Trophoblast cell (in vitro differentiated cells and primary cell): ENCODE measurements around the gene TLE3.

Experiments used
- DNase-seq, 2 donors: peaks; one replicate each; pipeline ENCODE4 v3.0.0-alpha.2; 2016
- H2AFZ ChIP-seq: 2 replicates; pipeline ENCODE4 v1.6.1; 2013; ENCODE audit warnings: low read length, moderate library complexity, mild to moderate bottlenecking; ENCODE audit not compliant: insufficient read depth, poor library complexity
- H2AK5ac ChIP-seq: 2 replicates; pipeline ENCODE4 v1.6.1; 2013; ENCODE audit warnings: mild to moderate bottlenecking, low read length
- H2BK120ac ChIP-seq: 2 replicates; pipeline ENCODE4 v1.6.1; 2013; ENCODE audit warnings: low read length, mild to moderate bottlenecking, moderate library complexity; ENCODE audit not compliant: insufficient read depth, poor library complexity
- H2BK12ac ChIP-seq: 2 replicates; pipeline ENCODE4 v1.6.1; 2013; ENCODE audit warnings: mild to moderate bottlenecking, low read length, moderate library complexity
- H2BK5ac ChIP-seq: 2 replicates; pipeline ENCODE4 v1.6.1; 2013; ENCODE audit warnings: low read length, low read depth, moderate library complexity, mild to moderate bottlenecking; ENCODE audit not compliant: poor library complexity
- H3K14ac ChIP-seq: 2 replicates; pipeline ENCODE4 v1.6.1; 2013; ENCODE audit warnings: mild to moderate bottlenecking, low read length
- H3K18ac ChIP-seq: 2 replicates; pipeline ENCODE4 v1.6.1; 2013; ENCODE audit warnings: mild to moderate bottlenecking, low read length
- H3K23ac ChIP-seq: 2 replicates; pipeline ENCODE4 v1.6.1; 2013; ENCODE audit warnings: low read length
- H3K27ac ChIP-seq: 2 replicates; pipeline ENCODE4 v1.5.1; 2013; ENCODE audit warnings: low read depth, mild to moderate bottlenecking, inconsistent platforms, low read length, moderate library complexity
- H3K27me3 ChIP-seq: 2 replicates; pipeline ENCODE4 v1.6.1; 2013; ENCODE audit warnings: inconsistent platforms, mild to moderate bottlenecking, low read length, moderate library complexity; ENCODE audit not compliant: insufficient read depth
- H3K36me3 ChIP-seq, 2 experiments: 1 replicate in 1 of 2; 2 replicates in 1 of 2; pipeline ENCODE4 v1.6.1; 2013; ENCODE audit warnings: low read length in 2 of 2, mild to moderate bottlenecking in 2 of 2, moderate library complexity in 1 of 2; ENCODE audit not compliant: insufficient read depth in 2 of 2, control insufficient read depth in 1 of 2
- H3K4ac ChIP-seq: 2 replicates; pipeline ENCODE4 v1.6.1; 2013; ENCODE audit warnings: low read depth, mild to moderate bottlenecking, low read length, moderate library complexity
- H3K4me1 ChIP-seq, 2 experiments: 1 replicate in 1 of 2; 2 replicates in 1 of 2; pipeline ENCODE4 v1.6.1; 2013; ENCODE audit warnings: low read length in 2 of 2, mild to moderate bottlenecking in 2 of 2, moderate library complexity in 1 of 2; ENCODE audit not compliant: insufficient read depth in 2 of 2, control insufficient read depth in 1 of 2
- H3K4me2 ChIP-seq: 2 replicates; pipeline ENCODE4 v1.6.1; 2013; ENCODE audit warnings: inconsistent platforms, mild to moderate bottlenecking, low read length, moderate library complexity
- H3K4me3 ChIP-seq: 2 replicates; pipeline ENCODE4 v1.5.1; 2013; ENCODE audit warnings: mild to moderate bottlenecking, low read depth, low read length, inconsistent platforms
- H3K79me1 ChIP-seq: one replicate; pipeline ENCODE4 v1.6.1; 2013; ENCODE audit warnings: low read length
- H3K79me2 ChIP-seq: 2 replicates; pipeline ENCODE4 v1.6.1; 2013; ENCODE audit warnings: low read length, mild to moderate bottlenecking; ENCODE audit not compliant: control insufficient read depth, insufficient read depth, poor library complexity
- H3K9ac ChIP-seq: 2 replicates; pipeline ENCODE4 v1.6.1; 2013; ENCODE audit warnings: mild to moderate bottlenecking, low read length
- H3K9me3 ChIP-seq: 2 replicates; pipeline ENCODE4 v1.6.1; 2013; ENCODE audit warnings: low read depth, mild to moderate bottlenecking, control low read depth, inconsistent platforms, low read length; ENCODE audit not compliant: insufficient read depth
- H4K12ac ChIP-seq: 2 replicates; pipeline ENCODE4 v1.6.1; 2013; ENCODE audit warnings: low read depth, mild to moderate bottlenecking, low read length, moderate library complexity
- H4K8ac ChIP-seq: 2 replicates; pipeline ENCODE4 v1.6.1; 2013; ENCODE audit warnings: low read depth, mild to moderate bottlenecking, low read length, moderate library complexity
- H4K91ac ChIP-seq: one replicate; pipeline ENCODE4 v1.6.1; 2013; ENCODE audit warnings: low read depth, mild to moderate bottlenecking, low read length, moderate library complexity
- WGBS: extraction: QIAGEN DNeasy Blood & Tissue Kit; methylation state at CpG from one replicate; pipeline ENCODE4 v1.1.7; 2013; ENCODE audit warnings: missing lambda C conversion rate; ENCODE audit not compliant: insufficient read length, insufficient coverage; ENCODE audit errors: extremely low coverage; 5-methylcytosine and 5-hydroxymethylcytosine counted together

TLE3 gene

DNA sequence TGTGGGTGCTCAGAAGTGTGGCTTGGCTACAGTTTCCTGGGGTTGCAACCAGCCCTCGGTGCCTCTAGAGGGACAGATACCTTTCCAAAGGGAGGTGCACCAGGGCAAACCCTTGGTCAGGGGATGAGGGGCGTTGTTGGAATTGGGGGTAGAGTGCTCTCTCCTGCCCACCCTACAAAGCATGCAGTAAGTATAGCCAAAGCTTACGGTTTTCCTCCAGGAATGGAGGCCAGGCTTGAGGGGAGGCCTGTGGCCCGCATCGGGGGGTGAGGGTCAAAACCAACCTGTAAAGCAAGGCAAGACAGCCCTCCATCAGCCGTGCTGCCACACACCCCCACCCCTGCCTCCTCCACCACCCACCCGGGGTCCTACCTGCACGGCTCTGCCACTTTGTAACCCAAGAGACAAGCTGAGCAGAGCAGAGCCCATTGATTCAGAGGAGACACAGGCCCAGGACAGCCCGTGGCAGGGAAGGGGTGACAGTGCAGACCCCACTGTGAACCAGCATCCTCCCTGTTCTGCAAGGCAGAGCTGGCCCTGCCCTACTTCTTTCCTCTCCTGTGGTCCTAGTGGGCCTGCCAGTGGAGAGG lies 41.5 kb downstream of the TLE3 start:
- no peaks in the 10 kb centered on the region for H3K9me3 ChIP-seq
- H4K8ac ChIP-seq: no peak overlapping the region
- no peaks in the 10 kb centered on the region for H3K79me2 ChIP-seq
- no peaks in the 10 kb centered on the region for H3K79me1 ChIP-seq
- no peak overlapping the region for H2BK5ac ChIP-seq
- H4K12ac ChIP-seq: no peak overlapping the region
- H3K14ac ChIP-seq: no peak overlapping the region
- H3K36me3 ChIP-seq: peaks cover 92% of the 10 kb centered on the region in 2 experiments
- DNase-seq: no peak
- no peak overlapping the region for H3K27ac ChIP-seq
- H2AK5ac ChIP-seq: no peak overlapping the region
- no peak overlapping the region for H2BK12ac ChIP-seq
- H2BK120ac ChIP-seq: no peak overlapping the region
- no peak overlapping the region for H3K4me2 ChIP-seq
- H3K23ac ChIP-seq: no peak overlapping the region
- no peak overlapping the region for H3K9ac ChIP-seq
- H3K4me1 ChIP-seq: peaks cover 0 to 4% of the 10 kb centered on the region in 2 experiments
- no peak overlapping the region for H3K4ac ChIP-seq
- no peak overlapping the region for H2AFZ ChIP-seq
- no peak overlapping the region for H3K18ac ChIP-seq
- no CpG with 5 or more reads among the region's 9 CpGs for WGBS
- H3K27me3 ChIP-seq: no peaks in the 10 kb centered on the region
- no peak overlapping the region for H3K4me3 ChIP-seq
- no peak overlapping the region for H4K91ac ChIP-seq

DNA sequence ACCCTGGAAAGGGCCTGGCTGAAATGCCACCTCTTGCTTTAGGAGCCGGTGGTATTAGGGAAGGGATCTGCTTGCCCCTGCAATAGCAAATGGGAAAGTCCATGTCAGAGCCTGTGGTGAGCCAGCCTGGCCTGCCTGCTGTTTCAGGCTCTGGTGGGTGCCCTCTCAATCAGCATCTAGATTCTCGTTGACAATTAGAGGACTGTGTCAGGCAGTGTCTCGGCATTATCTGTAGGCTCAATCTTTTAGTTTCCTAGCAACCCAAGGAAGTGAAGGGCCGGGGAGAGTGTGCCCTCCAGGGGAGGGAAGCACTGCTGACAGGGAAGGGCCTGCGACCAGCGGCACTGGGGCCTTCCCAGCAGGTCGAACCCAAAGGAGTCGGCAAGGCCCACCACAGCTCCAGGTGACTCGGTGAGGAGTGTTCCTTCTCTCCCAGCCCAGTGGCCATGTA lies 42.1 kb downstream of the TLE3 start:
- H2BK5ac ChIP-seq: no peak overlapping the region
- no peak overlapping the region for H3K18ac ChIP-seq
- no peak overlapping the region for H3K9ac ChIP-seq
- peaks cover 92% of the 10 kb centered on the region in 2 experiments for H3K36me3 ChIP-seq
- no peak overlapping the region for H2AK5ac ChIP-seq
- H3K27me3 ChIP-seq: no peaks in the 10 kb centered on the region
- no peak overlapping the region for H3K23ac ChIP-seq
- no peaks in the 10 kb centered on the region for H3K9me3 ChIP-seq
- H3K79me1 ChIP-seq: no peaks in the 10 kb centered on the region
- no peak overlapping the region for H3K27ac ChIP-seq
- H3K14ac ChIP-seq: no peak overlapping the region
- no CpG with 5 or more reads among the region's 9 CpGs for WGBS
- peaks cover 0 to 4% of the 10 kb centered on the region in 2 experiments for H3K4me1 ChIP-seq
- H3K79me2 ChIP-seq: no peaks in the 10 kb centered on the region
- H3K4me2 ChIP-seq: no peak overlapping the region
- DNase-seq: peak in 1 of 2 donors; percentile 28
- no peak overlapping the region for H3K4ac ChIP-seq
- no peak overlapping the region for H2BK12ac ChIP-seq
- no peak overlapping the region for H2BK120ac ChIP-seq
- H4K91ac ChIP-seq: no peak overlapping the region
- no peak overlapping the region for H4K12ac ChIP-seq
- no peak overlapping the region for H3K4me3 ChIP-seq
- H4K8ac ChIP-seq: no peak overlapping the region
- no peak overlapping the region for H2AFZ ChIP-seq

DNA sequence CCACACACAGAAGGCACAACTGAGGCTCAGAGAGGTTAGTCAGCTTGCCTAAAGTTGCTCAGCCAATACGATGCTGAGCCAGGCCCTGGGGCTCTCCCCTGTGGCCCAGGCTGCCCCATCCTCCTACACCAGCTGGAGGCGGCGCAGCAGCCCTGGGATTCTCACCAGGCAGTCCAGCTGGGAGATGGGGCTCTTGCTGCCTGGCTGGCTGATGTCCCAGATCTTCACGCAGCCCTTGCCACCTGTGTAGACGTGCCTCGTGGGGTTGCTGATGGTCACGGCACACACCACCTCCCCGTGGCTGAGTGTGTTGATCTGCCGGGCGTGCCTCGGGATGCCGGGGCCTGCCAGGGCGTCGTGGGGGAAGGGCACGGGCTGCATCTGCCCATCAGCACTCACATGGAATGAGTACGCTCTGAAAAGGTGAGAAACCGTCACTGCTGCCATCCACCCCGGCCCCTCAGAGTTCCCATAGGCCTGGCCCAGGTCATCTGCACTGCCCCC lies 42.8 kb downstream of the TLE3 start:
- H4K12ac ChIP-seq: no peak overlapping the region
- H3K9ac ChIP-seq: no peak overlapping the region
- H3K18ac ChIP-seq: no peak overlapping the region
- H4K91ac ChIP-seq: no peak overlapping the region
- no peaks in the 10 kb centered on the region for H3K79me2 ChIP-seq
- H3K4me1 ChIP-seq: peaks cover 0 to 4% of the 10 kb centered on the region in 2 experiments
- H2BK5ac ChIP-seq: no peak overlapping the region
- H3K4ac ChIP-seq: no peak overlapping the region
- no CpG with 5 or more reads among the region's 18 CpGs for WGBS
- H3K27me3 ChIP-seq: no peaks in the 10 kb centered on the region
- no peaks in the 10 kb centered on the region for H3K79me1 ChIP-seq
- no peak overlapping the region for H3K23ac ChIP-seq
- H2AFZ ChIP-seq: no peak overlapping the region
- H3K27ac ChIP-seq: no peak overlapping the region
- no peak overlapping the region for H2BK12ac ChIP-seq
- no peaks in the 10 kb centered on the region for H3K9me3 ChIP-seq
- no peak overlapping the region for H3K14ac ChIP-seq
- H3K4me2 ChIP-seq: no peak overlapping the region
- peaks cover 92% of the 10 kb centered on the region in 2 experiments for H3K36me3 ChIP-seq
- H2AK5ac ChIP-seq: no peak overlapping the region
- no peak overlapping the region for H3K4me3 ChIP-seq
- no peak overlapping the region for H2BK120ac ChIP-seq
- no peak for DNase-seq
- H4K8ac ChIP-seq: no peak overlapping the region

DNA sequence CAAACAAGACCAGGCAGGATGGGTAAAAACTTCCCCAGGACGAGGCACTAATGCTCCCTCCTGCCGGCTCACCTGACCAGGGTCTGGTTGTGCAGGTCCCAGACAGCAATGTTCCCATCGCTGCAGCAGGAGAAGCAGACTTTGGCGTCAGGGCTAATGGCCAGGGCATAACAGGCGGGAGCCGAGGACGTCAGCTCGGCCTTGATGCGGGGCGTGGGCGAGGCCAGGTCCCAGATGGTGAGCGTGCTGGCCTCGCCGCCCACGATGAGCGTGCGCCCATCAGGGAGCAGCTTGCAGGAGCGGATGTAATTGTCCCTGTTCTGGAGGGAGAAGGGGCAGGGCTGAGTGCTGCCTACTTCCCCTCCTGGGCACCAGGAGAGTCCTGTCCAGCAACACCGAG lies 43.4 kb downstream of the TLE3 start:
- H3K9me3 ChIP-seq: no peaks in the 10 kb centered on the region
- no peaks in the 10 kb centered on the region for H3K79me1 ChIP-seq
- no peak overlapping the region for H3K27ac ChIP-seq
- H2BK5ac ChIP-seq: no peak overlapping the region
- no peak overlapping the region for H3K4me3 ChIP-seq
- WGBS: no CpG with 5 or more reads among the region's 19 CpGs
- no peak overlapping the region for H4K91ac ChIP-seq
- H2BK120ac ChIP-seq: no peak overlapping the region
- H3K4me2 ChIP-seq: no peak overlapping the region
- no peak overlapping the region for H4K8ac ChIP-seq
- no peak overlapping the region for H4K12ac ChIP-seq
- peaks cover 0 to 4% of the 10 kb centered on the region in 2 experiments for H3K4me1 ChIP-seq
- H3K14ac ChIP-seq: no peak overlapping the region
- H3K36me3 ChIP-seq: peaks cover 91 to 92% of the 10 kb centered on the region in 2 experiments
- no peak overlapping the region for H2AK5ac ChIP-seq
- H3K18ac ChIP-seq: no peak overlapping the region
- H2AFZ ChIP-seq: no peak overlapping the region
- no peak overlapping the region for H3K23ac ChIP-seq
- no peak overlapping the region for H3K4ac ChIP-seq
- no peak overlapping the region for H2BK12ac ChIP-seq
- DNase-seq: no peak
- H3K79me2 ChIP-seq: no peaks in the 10 kb centered on the region
- no peaks in the 10 kb centered on the region for H3K27me3 ChIP-seq
- no peak overlapping the region for H3K9ac ChIP-seq
